Activated CD4-positive, alpha-beta T cell treated with anti-CD3 and anti-CD28 coated beads for 36 hours (primary cell): ENCODE measurements around the gene GLMP. TPM values are rescaled to one million over a fixed set of nuclear protein-coding genes. Genes with fewer than 3 reads are reported as not detected.

ENCODE experiments used
- ATAC-seq: fragments of 200-7000 bp; cut with Tn5 transposase; one replicate; pipeline ENCODE4 v1.10.0; 2021; ENCODE audit warnings: mild to moderate bottlenecking, moderate library complexity
- CTCF ChIA-PET: fragments of 350-600 bp; sonication (Branson Sonifier 250); formaldehyde crosslinking; loops from one replicate; lab custom pipeline; 2021; ENCODE audit warnings: antibody characterized with exemption; lab: Charles Lee
- POLR2A ChIA-PET: fragments of 350-600 bp; sonication (Branson Sonifier 250); formaldehyde crosslinking; loops from one replicate; lab custom pipeline; 2021; ENCODE audit warnings: antibody characterized with exemption, inconsistent platforms; lab: Charles Lee
- DNase-seq: peaks from one replicate; pipeline ENCODE4 v3.0.0-alpha.2; 2020
- H3K27ac Mint-ChIP-seq: one replicate; pipeline ENCODE4 v1.8.0; 2021; ENCODE audit warnings: mixed read lengths
- H3K27me3 Mint-ChIP-seq: one replicate; pipeline ENCODE4 v1.8.0; 2021; ENCODE audit warnings: mixed read lengths
- H3K36me3 Mint-ChIP-seq: one replicate; pipeline ENCODE4 v1.8.0; 2021; ENCODE audit warnings: low read depth, mixed read lengths
- H3K4me1 Mint-ChIP-seq: one replicate; pipeline ENCODE4 v1.8.0; 2021; ENCODE audit warnings: mixed read lengths
- H3K4me3 Mint-ChIP-seq: one replicate; pipeline ENCODE4 v1.8.0; 2021; ENCODE audit warnings: mild to moderate bottlenecking, moderate library complexity, mixed read lengths
- H3K9me3 Mint-ChIP-seq: one replicate; pipeline ENCODE4 v1.8.0; 2021; ENCODE audit warnings: low read depth, mixed read lengths
- intact Hi-C, 2 experiments: fragments of 100-400 bp; cut with DNase I in 1 of 2; cut with micrococcal nuclease in 1 of 2; formaldehyde crosslinking; loops; one replicate each; pipeline versions ENCODE4 v1.14.2 to v1.15.1; 2022 to 2024; cut with DNase I, micrococcal nuclease
- total RNA-seq, 2 experiments: library from RNA; stranded (reverse); gene quantifications; one replicate each; pipeline ENCODE4 v1.2.3, GENCODE V29; 2021

The GLMP gene
- total RNA-seq, 2 experiments from 2014 or later: 10.8 to 12.1 TPM

DNA sequence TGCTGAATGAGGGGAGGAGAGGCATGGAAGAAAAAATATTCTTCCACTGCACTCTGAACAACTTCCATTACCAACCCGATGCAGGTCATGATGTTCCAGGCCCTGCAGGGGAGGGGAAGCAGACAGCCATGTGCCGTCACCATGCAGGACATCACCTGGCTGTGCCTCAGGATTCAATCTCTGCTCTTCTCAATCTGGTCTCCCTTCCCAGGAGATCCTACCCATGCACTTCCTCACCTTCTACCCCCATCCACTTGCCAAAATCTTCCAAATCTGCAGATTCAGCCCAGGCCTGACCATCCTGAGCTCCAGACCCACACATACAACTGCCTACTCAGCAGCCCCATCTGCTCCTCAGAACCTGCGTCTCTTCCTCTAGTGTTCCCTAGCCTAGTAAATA is 41.8 kb downstream of the GLMP start:
- Mint-ChIP-seq H3K9me3 (no peaks in the 10 kb centered on the region), H3K27me3 (no peaks in the 10 kb centered on the region), H3K36me3 (peaks cover 47% of the 10 kb centered on the region), H3K27ac (peak overlapping the region; percentile 37), H3K4me3 (no peak overlapping the region), H3K4me1 (no peaks in the 10 kb centered on the region)
- DNase-seq (no peak), ATAC-seq (no peak)
- ChIA-PET POLR2A (no interaction called here), CTCF (interaction anchor here (1.0 kb wide), 1 partner anchor 20 kb away, joined by 4 read pairs; no protein-coding TSS in a partner anchor)
- intact Hi-C loops: no loop called here

DNA sequence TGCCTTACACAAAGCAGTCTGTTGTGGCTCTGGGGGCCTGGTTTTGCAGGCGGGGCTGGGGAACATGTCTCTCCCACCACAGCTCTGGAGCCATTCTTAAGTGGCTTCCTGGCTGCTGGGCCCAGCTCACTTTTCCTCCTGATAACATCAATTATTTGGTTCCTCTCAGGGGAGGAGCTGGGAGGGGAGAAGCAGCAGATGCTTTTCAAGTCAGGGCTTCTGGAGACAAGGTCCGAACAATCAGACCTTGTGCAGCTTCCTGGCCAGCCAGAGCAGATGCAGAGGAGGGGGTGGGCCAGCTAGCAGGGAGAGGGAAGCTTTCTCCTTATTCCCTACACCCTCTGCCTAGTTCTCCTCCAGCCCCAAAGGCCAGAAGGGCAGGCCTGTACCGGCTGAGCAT is 44.0 kb downstream of the GLMP start:
- ATAC-seq (no peak), DNase-seq (no peak)
- CTCF ChIA-PET: no interaction called here
- intact Hi-C loops: no loop called here
- no peak overlapping the region for H3K4me3 Mint-ChIP-seq
- H3K9me3 Mint-ChIP-seq: no peaks in the 10 kb centered on the region
- POLR2A ChIA-PET: no interaction called here
- H3K27me3 Mint-ChIP-seq: no peaks in the 10 kb centered on the region
- H3K36me3 Mint-ChIP-seq: peaks cover 32% of the 10 kb centered on the region
- H3K4me1 Mint-ChIP-seq: no peaks in the 10 kb centered on the region
- H3K27ac Mint-ChIP-seq: no peak overlapping the region

DNA sequence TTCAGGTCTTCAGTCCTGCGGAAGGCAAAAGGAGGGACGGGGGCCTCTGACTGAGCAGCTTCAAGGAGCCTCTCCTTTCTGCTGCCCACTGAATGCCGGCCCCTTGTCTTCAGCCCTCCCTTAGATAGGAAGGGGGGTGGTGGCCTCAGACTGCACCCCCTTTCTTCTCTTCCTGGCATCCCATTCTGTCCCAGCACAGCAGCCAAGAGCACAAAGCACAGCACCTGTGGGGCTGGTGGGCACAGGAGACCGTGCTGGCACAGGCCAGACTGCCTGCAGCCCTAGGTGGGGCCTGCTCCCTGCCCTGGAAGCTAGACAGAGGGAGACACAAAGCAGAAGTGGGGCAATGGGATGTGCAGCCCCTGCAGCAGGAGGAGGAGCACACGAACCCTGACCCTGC is 45.9 kb downstream of the GLMP start:
- Mint-ChIP-seq H3K4me3 (no peak overlapping the region), H3K36me3 (peaks cover 28% of the 10 kb centered on the region), H3K9me3 (no peaks in the 10 kb centered on the region), H3K4me1 (peaks cover 11% of the 10 kb centered on the region), H3K27ac (no peak overlapping the region), H3K27me3 (peaks cover 4% of the 10 kb centered on the region)
- intact Hi-C loops: no loop called here
- ChIA-PET CTCF (interaction anchor here (1.2 kb wide), 1 partner anchor 10 kb away, joined by 3 read pairs; no protein-coding TSS in a partner anchor), POLR2A (no interaction called here)
- DNase-seq: no peak
- ATAC-seq: no peak

DNA sequence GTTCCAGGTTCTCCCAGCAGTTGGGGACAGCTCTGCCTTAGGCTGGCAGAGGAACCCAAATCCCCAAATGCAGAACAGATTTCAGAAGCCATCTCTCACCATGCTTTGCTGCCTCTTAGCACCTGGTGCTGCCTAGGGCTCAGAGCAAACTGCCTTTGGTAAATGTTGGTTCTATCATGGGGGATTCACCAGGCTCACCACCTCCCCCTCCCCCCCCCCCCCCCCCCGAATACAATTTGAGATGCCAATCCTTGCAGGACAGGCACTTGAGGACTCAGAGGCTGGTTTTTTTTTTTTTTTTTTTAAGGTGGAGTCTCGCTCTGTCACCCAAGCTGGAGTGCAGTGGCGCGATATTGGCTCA is 47.2 kb downstream of the GLMP start:
- Mint-ChIP-seq H3K27me3 (peaks cover 4% of the 10 kb centered on the region), H3K9me3 (no peaks in the 10 kb centered on the region), H3K27ac (no peak overlapping the region), H3K4me1 (peaks cover 11% of the 10 kb centered on the region), H3K4me3 (no peak overlapping the region), H3K36me3 (peaks cover 20% of the 10 kb centered on the region)
- no peak for ATAC-seq
- no peak for DNase-seq
- intact Hi-C loops: no loop called here
- ChIA-PET CTCF (interaction anchor here (0.6 to 1.0 kb wide), 2 partner anchors 102 to 104 kb away, joined by 3 read pairs; no protein-coding TSS in a partner anchor), POLR2A (interaction anchor here (1.7 kb wide), 1 partner anchor 10 kb away, joined by 3 read pairs; no protein-coding TSS in a partner anchor)

DNA sequence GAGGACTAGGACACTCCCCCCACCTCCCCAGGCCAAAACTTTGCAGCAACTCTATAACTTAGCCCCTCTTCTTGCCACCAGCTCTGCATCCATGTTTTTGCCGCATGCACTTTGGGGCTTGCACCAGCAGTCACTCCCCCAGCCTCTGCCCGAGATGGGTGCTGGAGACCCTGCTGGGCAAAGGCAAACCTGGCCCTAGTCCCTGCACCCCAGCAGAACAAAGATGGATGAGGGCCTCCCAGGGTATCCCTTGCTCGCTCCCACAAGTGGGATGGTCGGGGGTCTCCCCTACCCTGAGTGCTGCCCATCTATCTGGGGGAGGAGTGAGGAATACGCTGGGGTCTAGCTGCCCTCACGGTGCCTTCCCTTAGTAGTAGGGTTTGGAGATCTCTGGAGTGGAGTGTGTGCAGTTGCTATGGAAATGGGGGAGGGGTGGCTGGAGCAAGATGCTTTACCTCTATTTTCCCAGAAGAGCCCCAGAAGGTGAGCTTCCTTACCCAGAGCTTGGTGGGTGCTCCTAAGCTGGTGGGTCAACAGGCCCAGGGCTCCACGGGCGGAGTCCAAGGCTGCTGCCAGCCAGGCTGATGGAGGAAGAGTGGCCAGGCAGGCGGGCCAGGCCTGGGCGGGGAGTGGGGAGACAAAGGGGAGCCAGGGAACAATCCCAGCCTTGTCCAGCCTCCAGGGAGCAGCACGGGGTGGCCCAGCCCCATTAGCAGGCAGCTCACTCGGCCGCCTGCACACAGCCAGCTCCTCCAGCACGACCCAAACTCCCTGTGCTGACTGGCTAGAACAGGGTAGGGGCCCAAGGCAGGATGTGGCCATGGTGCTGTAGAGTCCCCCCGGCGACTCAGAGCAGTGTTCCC is 47.8 kb downstream of the GLMP start, which contains the start of gene PAQR6:
Gene PAQR6 (minus strand): TSS at position 597 of the 863 bp plus-strand sequence. CDS start 1,325 bp downstream, outside the sequence.
- no peaks in the 10 kb centered on the region for H3K9me3 Mint-ChIP-seq
- no peak within 1 kb of the TSS for H3K27ac Mint-ChIP-seq
- CTCF ChIA-PET: interaction anchor here (0.6 to 1.0 kb wide), 2 partner anchors 101 to 103 kb away, joined by 3 read pairs; no protein-coding TSS in a partner anchor
- peaks cover 4% of the 10 kb centered on the region for H3K27me3 Mint-ChIP-seq
- intact Hi-C loops: no loop called here
- POLR2A ChIA-PET: interaction anchor here (1.7 kb wide), 1 partner anchor 10 kb away, joined by 3 read pairs; no protein-coding TSS in a partner anchor
- H3K4me1 Mint-ChIP-seq: peaks cover 11% of the 10 kb centered on the region
- no peak for DNase-seq
- H3K36me3 Mint-ChIP-seq: peaks cover 14% of the 10 kb centered on the region
- no peak for ATAC-seq
- H3K4me3 Mint-ChIP-seq: no peak within 1 kb of the TSS

DNA sequence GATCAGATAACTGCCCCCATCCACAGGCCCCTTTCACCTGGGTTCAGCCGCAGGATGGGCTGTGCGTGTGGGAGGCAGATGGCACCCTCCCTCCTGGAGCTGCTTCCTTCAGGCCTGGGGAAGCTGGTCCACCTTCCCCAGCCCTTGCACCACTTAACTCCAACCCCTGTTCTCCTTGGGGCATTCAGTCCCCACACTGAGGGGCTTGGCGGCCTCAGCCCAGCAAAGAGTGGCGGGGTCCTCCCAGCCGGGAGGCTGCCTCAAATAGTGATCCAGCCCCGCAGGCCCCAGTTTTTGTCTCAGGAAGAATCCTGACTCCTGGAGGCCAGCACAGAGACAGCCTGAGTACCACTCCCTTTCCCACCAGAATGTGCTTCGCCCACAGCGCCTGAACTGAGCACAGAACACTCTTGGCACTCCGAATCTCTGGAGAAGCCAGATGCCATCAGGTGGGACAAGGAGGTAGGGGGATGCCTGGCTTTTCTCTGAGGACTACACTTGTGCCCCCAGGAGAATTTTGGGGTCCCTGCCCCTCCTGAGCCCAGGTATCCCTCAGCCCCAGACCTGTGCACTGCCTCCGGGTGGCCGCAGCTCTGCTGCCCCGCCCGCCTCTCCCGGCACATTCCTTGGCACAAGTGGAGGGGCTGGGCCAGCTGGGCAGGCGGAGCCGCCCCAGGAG is 48.6 kb downstream of the GLMP start:
- Mint-ChIP-seq H3K4me1 (peaks cover 11% of the 10 kb centered on the region), H3K27me3 (peaks cover 4% of the 10 kb centered on the region), H3K4me3 (no peak overlapping the region), H3K36me3 (peaks cover 9% of the 10 kb centered on the region), H3K9me3 (no peaks in the 10 kb centered on the region), H3K27ac (no peak overlapping the region)
- intact Hi-C loops: no loop called here
- ChIA-PET POLR2A (interaction anchor here (0.7 to 1.2 kb wide), 3 partner anchors 20 to 90 kb away, joined by 3 to 4 read pairs (median 3); no protein-coding TSS in a partner anchor), CTCF (interaction anchor here (0.9 to 1.3 kb wide), 2 partner anchors 22 to 116 kb away, joined by 3 to 4 read pairs; no protein-coding TSS in a partner anchor)
- DNase-seq (no peak), ATAC-seq (no peak)

DNA sequence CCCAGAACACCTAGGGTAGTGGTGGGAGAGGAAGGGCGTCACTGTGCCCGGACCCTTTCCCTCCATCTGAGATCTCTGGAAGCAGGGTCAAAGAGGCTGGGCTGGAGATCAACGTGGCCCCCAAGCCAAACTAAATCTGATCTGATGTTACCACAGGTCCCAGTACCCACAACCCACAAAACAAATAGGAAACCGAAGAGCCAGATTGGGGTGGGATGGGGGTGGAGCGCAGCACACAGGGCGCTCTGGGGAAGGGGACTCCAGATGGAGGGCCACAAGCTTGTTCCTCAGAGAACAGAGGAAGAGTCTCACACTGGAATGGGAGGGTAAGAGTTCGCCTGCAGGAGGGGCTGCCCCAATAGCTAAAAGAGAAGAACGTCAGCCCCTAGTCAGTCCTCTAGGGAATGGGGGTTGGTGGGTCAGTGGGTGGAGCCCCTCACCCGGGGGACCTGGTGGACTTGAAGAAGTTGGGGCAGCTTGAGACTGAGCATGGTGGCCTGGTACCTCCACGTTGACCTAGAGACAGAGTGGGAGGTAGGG is 49.2 kb downstream of the GLMP start:
- ChIA-PET POLR2A (interaction anchor here (0.6 to 1.2 kb wide), 5 partner anchors 20 to 162 kb away, joined by 3 to 4 read pairs (median 3); no protein-coding TSS in a partner anchor), CTCF (interaction anchor here (0.6 to 1.3 kb wide), 3 partner anchors 21 to 118 kb away, joined by 3 to 4 read pairs (median 4); no protein-coding TSS in a partner anchor)
- ATAC-seq: no peak
- Mint-ChIP-seq H3K27me3 (peaks cover 4% of the 10 kb centered on the region), H3K4me1 (peaks cover 11% of the 10 kb centered on the region), H3K27ac (peak overlapping the region; percentile 25), H3K36me3 (peaks cover 9% of the 10 kb centered on the region), H3K9me3 (no peaks in the 10 kb centered on the region), H3K4me3 (no peak overlapping the region)
- DNase-seq: no peak
- intact Hi-C loops: no loop called here

DNA sequence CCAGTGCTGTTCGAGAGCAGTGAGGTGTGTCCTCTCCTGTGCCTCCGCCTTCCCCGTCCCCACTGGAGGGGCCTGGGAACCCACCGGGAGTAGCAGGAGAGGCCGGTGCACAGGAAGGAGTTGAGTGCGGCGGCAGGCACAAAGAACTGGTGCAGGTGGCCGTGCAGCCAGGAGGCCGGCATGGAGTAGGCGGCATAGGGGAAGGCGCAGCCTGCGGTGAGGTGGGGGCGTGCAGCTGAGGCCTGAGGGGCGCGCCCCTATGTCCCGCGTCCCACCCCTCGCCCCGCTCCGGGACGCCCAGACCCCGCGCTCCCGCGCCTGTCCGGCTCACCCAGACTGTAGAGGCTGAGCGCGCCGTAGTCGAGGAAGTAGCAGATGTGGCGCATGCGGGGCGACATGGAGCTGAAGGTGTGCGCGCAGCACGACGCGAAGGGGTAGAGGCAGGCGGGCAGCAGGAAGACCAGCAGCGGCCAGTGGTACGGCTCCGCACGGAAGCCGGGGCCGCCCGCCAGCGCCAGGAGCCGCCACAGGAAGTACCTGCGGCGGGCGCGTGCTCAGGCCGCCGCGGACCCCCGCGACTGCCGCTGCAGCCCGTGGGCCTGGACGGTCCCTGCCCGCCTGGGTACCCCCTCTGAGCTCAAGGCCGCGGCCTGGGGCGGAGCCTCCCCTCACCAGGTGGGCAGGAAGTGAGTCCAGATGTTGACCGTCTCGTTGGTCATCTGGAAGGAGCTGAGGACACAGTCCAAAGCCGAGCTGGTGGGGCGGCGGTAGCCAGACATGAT is 49.8 kb downstream of the GLMP start:
- POLR2A ChIA-PET: interaction anchor here (0.6 to 1.2 kb wide), 4 partner anchors 19 to 161 kb away, joined by 3 to 4 read pairs (median 3); no protein-coding TSS in a partner anchor
- intact Hi-C loops: no loop called here
- ATAC-seq: peak; percentile 55

DNA sequence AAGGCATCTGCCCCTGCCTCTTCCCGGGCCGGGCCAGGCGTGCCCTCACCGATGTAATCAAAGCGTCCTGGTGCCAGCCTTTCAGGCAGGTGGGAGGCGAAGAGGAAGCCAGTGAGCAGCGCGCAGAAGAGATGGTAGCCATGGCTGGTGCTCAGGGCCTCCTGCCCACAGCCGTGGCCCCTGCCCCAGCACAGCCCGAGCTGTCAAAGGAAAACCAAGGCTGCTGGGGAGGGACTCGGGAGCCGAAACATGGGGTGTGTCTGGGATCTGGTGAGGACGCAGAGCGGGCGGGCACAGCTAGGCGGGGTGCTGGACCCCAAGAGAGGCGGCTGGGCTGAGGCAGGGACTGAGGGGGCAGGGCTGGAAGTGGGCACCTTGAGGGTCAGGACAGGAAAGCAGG is 50.8 kb downstream of the GLMP start:
- peaks cover 4% of the 10 kb centered on the region for H3K27me3 Mint-ChIP-seq
- no peak for ATAC-seq
- peaks cover 12% of the 10 kb centered on the region for H3K36me3 Mint-ChIP-seq
- ChIA-PET POLR2A (no interaction called here), CTCF (interaction anchor here (1.1 to 1.5 kb wide), 2 partner anchors 103 to 113 kb away, joined by 4 to 6 read pairs; no protein-coding TSS in a partner anchor)
- peaks cover 11% of the 10 kb centered on the region for H3K4me1 Mint-ChIP-seq
- no peak for DNase-seq
- H3K4me3 Mint-ChIP-seq: peak overlapping the region; percentile 59
- no peaks in the 10 kb centered on the region for H3K9me3 Mint-ChIP-seq
- H3K27ac Mint-ChIP-seq: no peak overlapping the region
- intact Hi-C loops: no loop called here

More for the DNA sequence above, 49.8 kb downstream of the GLMP start:
- H3K4me1 Mint-ChIP-seq: peaks cover 11% of the 10 kb centered on the region
- no peaks in the 10 kb centered on the region for H3K9me3 Mint-ChIP-seq
- H3K4me3 Mint-ChIP-seq: peak overlapping the region; percentile 59
- CTCF ChIA-PET: interaction anchor here (0.6 to 1.5 kb wide), 5 partner anchors 21 to 117 kb away, joined by 3 to 6 read pairs (median 4); no protein-coding TSS in a partner anchor
- DNase-seq: peak; percentile 64
- H3K27me3 Mint-ChIP-seq: peaks cover 4% of the 10 kb centered on the region
- peak overlapping the region; percentile 25 for H3K27ac Mint-ChIP-seq
- peaks cover 12% of the 10 kb centered on the region for H3K36me3 Mint-ChIP-seq

DNA sequence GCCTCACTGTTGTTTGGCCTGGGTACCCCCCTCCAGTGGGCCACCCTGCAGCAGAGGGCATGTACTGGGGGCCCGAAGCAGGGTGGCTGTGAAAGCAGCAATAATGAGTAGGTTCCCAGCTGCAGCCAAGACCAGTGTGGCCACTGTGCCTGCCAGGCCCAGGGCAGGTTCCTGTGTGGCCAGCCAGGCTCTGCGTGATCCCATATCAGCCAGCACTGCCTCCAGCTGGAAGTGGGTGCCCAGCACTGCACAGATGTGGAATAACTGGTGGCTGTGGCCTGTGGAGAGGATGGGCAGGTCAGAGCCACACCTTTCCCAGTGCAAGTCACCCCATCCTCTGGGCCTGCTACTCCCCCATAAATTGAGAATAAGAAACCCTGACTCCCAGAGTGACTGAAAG is 51.4 kb downstream of the GLMP start:
- Mint-ChIP-seq H3K9me3 (no peaks in the 10 kb centered on the region), H3K4me3 (no peak overlapping the region), H3K36me3 (peaks cover 14% of the 10 kb centered on the region), H3K27ac (no peak overlapping the region), H3K27me3 (peaks cover 4% of the 10 kb centered on the region), H3K4me1 (peaks cover 11% of the 10 kb centered on the region)
- DNase-seq: no peak
- POLR2A ChIA-PET: no interaction called here
- CTCF ChIA-PET: interaction anchor here (1.5 kb wide), 1 partner anchor 102 kb away, joined by 6 read pairs; no protein-coding TSS in a partner anchor
- intact Hi-C loops: no loop called here
- no peak for ATAC-seq
